Peyer's patch (tissue), 4 donors: Measurements from ENCODE around the gene ROR1. TPM values are rescaled to one million over a fixed set of nuclear protein-coding genes. Genes with fewer than 3 reads are reported as not detected.

Experiments
- DNase-seq, 3 donors: peaks; one replicate each; pipeline ENCODE4 v3.0.0-alpha.2; 2017 to 2019
- H3K27ac ChIP-seq, 4 donors: fragments of 200-600 bp; sonication (generic); one replicate each; pipeline ENCODE4 v1.5.1; 2016 to 2019
- H3K27me3 ChIP-seq, 2 donors: fragments of 200-600 bp; sonication (generic); one replicate each; pipeline ENCODE4 v1.5.1; 2019
- H3K36me3 ChIP-seq, 3 donors: fragments of 200-600 bp; sonication (generic); one replicate each; pipeline ENCODE4 v1.5.1; 2016 to 2019
- H3K4me1 ChIP-seq, 4 donors: fragments of 200-600 bp; sonication (generic); one replicate each; pipeline ENCODE4 v1.5.1; 2016 to 2019
- H3K4me3 ChIP-seq, 4 donors: fragments of 200-600 bp; sonication (generic); 1 replicate in 3 of 4; 2 replicates in 1 of 4; pipeline ENCODE4 v1.5.1; 2016 to 2019; ENCODE audit warnings: mild to moderate bottlenecking in 1 of 4
- H3K9me3 ChIP-seq, 4 donors: fragments of 200-600 bp; sonication (generic); one replicate each; pipeline ENCODE4 v1.5.1; 2016 to 2019; ENCODE audit warnings: mild to moderate bottlenecking in 1 of 4
- CTCF ChIP-seq, 6 experiments: fragments of 450-650 bp in 4 of 6; fragments of 200-600 bp in 2 of 6; sonication (generic) in 1 of 6; IDR thresholded peaks; one replicate each; pipeline ENCODE4 v1.5.1; 2017 to 2019; ENCODE audit warnings: antibody characterized with exemption in 6 of 6, mild to moderate bottlenecking in 3 of 6, moderate library complexity in 1 of 6
- POLR2A ChIP-seq, 2 donors: fragments of 450-650 bp; IDR thresholded peaks; one replicate each; pipeline ENCODE4 v1.5.1; 2017; ENCODE audit warnings: antibody characterized with exemption in 2 of 2, mild to moderate bottlenecking in 2 of 2, moderate library complexity in 2 of 2
- total RNA-seq, 4 donors: library from RNA; depleted of rRNA; stranded (reverse); fragments of >200 nt; gene quantifications; one replicate each; pipeline ENCODE4 v1.1.0, GENCODE V29; 2016

The ROR1 gene
- total RNA-seq, 4 donors from 2014 or later: 1.2 to 7.4 (median 4.7) TPM

- Histone ChIP-seq H3K9me3 (no peaks in the 10 kb centered on the region), H3K27ac (peak overlapping the region in 2 of 4 donors; percentile 49 to 55), H3K4me3 (no peak overlapping the region), H3K4me1 (peaks cover 0 to 13% (median 2%) of the 10 kb centered on the region in 4 donors), H3K27me3 (no peaks in the 10 kb centered on the region), H3K36me3 (no peaks in the 10 kb centered on the region)
- TF ChIP-seq CTCF (IDR thresholded peaks at IDR 0.05) (no peak), POLR2A (IDR thresholded peaks at IDR 0.05) (no peak)
- DNase-seq: no peak
Observed at GRCh38 chr1:63828322-63829044, 54.7 kb downstream of the ROR1 start.

- Histone ChIP-seq H3K9me3 (no peaks in the 10 kb centered on the region), H3K4me3 (no peak overlapping the region), H3K27me3 (no peaks in the 10 kb centered on the region), H3K4me1 (peaks cover 0 to 13% (median 2%) of the 10 kb centered on the region in 4 donors), H3K27ac (peak overlapping the region; percentile 8 to 58 (median 42)), H3K36me3 (no peaks in the 10 kb centered on the region)
- DNase-seq: no peak
- TF ChIP-seq CTCF (IDR thresholded peaks at IDR 0.05) (peak in 1 of 6 experiments; percentile 4), POLR2A (IDR thresholded peaks at IDR 0.05) (no peak)
Observed at GRCh38 chr1:63829349-63830327, 55.8 kb downstream of the ROR1 start.

- TF ChIP-seq POLR2A (IDR thresholded peaks at IDR 0.05) (no peak), CTCF (IDR thresholded peaks at IDR 0.05) (no peak)
- Histone ChIP-seq H3K9me3 (no peaks in the 10 kb centered on the region), H3K27ac (peak overlapping the region in 2 of 4 donors; percentile 14 to 58), H3K27me3 (no peaks in the 10 kb centered on the region), H3K4me1 (peaks cover 0 to 13% (median 2%) of the 10 kb centered on the region in 4 donors), H3K36me3 (no peaks in the 10 kb centered on the region), H3K4me3 (no peak overlapping the region)
- DNase-seq: no peak
Observed at GRCh38 chr1:63831409-63831808, 57.6 kb downstream of the ROR1 start.

GRCh38 chr1:63833363-63834119, 59.7 kb downstream of the ROR1 start:
- no peak overlapping the region for H3K27ac ChIP-seq
- no peaks in the 10 kb centered on the region for H3K36me3 ChIP-seq
- TF ChIP-seq CTCF (IDR thresholded peaks at IDR 0.05): no peak
- TF ChIP-seq POLR2A (IDR thresholded peaks at IDR 0.05): no peak
- DNase-seq: no peak
- no peaks in the 10 kb centered on the region for H3K27me3 ChIP-seq
- H3K4me1 ChIP-seq: peaks cover 0 to 13% (median 2%) of the 10 kb centered on the region in 4 donors
- no peaks in the 10 kb centered on the region for H3K9me3 ChIP-seq
- H3K4me3 ChIP-seq: no peak overlapping the region

- H3K27ac ChIP-seq: no peak overlapping the region
- DNase-seq: no peak
- H3K36me3 ChIP-seq: no peaks in the 10 kb centered on the region
- TF ChIP-seq POLR2A (IDR thresholded peaks at IDR 0.05) (no peak), CTCF (IDR thresholded peaks at IDR 0.05) (no peak)
- no peak overlapping the region for H3K4me3 ChIP-seq
- H3K9me3 ChIP-seq: no peaks in the 10 kb centered on the region
- peaks cover 0 to 2% (median 0%) of the 10 kb centered on the region in 4 donors for H3K4me1 ChIP-seq
- no peaks in the 10 kb centered on the region for H3K27me3 ChIP-seq
Observed at GRCh38 chr1:63835128-63835527, 61.3 kb downstream of the ROR1 start.
